ENCODE measurements around the gene FMNL3.
"Not testable (repeated sequence)": the region's sequence is repeated elsewhere in the genome, so short reads cannot be mapped to it uniquely, and the experiment has no call there.

Gene FMNL3

DNA sequence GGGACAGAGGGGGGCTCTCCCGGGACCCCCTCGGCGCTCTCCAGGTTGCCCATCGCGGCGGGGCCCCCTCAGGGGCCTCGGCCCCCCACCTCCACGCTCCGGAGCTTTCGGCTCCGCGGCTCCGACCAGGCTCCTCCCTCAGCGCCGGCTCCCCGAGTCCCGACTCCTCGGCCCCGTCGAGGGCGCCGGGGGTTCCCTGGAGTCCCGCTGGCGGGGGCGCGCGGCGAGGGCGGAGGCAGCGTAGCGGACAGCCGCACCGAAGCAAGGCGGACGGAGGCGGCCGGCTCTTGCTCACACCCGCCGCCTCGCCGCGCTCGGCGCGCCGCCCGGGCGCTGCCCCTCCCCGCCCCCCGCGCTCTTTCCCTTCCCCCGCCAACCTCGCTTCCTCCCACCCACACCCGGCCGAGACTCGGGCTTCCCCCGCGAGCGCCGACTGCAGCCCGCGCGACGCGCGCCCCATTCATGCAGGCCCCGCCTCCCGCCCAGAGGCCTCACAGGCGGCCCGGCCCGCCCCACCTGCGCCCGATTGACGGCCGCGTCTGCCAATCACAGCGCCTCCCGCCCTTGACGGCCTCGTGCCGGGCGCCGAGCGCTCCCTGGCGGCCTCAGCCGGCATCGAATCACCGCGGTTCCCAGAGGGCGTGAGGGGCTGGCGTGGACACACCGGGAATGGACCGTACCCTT, at the start of gene FMNL3:
TSS of gene FMNL3 (minus strand) at position 278 of the 684 bp plus-strand sequence. CDS start at position 53, 225 bp downstream.
- peak; percentile 100 for DNase-seq

- DNase-seq = no peak
These were observed 43.8 kb upstream of the FMNL3 start for GRCh38 chr12:49750996-49751393.

DNA sequence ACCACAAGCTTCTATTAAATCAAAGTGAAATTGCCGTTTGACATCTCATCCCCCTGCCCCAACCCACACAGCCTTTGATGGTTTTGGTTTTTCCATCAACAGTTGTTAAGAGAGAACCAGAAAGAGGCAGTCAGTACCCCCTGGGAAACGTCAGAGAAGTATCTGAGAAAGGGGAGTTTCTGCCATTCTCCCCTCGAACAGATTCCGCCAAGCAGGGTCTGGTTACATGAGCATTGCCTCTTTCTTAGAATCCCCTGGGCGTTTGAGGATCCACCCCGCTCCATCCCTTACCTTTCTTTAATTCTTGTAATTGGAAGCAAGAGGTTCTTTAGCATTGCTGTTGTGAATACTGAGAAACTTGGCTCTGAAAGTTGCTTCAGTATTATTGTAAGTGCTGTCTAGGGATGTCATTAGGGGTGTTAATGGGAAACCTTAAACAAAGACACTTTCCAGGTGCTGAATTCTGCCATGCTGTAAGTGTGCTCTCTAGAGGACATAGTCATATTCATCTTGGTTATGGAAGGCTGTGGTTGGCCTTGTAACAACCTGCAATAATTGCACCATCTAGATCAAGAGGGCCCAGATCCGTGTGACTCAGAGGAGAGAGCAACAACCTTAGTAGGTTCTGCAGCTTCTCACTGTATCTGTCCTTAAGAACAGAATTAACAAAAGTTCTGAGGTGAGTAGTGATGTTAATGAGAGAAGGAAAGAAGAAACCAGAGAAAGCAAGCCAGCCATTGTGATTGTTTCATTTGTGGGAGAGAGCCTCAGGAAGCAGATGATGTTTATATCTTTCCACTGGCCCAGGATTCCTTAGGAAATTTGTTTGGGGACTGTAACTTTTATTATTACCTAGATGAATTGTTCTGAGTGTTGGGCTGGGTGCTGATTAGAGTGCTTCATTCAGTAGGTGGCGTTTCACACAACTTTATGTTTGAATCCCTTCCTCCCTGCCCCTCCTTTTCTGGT, 43.1 kb upstream of the FMNL3 start:
- peak; percentile 75 for DNase-seq

DNA sequence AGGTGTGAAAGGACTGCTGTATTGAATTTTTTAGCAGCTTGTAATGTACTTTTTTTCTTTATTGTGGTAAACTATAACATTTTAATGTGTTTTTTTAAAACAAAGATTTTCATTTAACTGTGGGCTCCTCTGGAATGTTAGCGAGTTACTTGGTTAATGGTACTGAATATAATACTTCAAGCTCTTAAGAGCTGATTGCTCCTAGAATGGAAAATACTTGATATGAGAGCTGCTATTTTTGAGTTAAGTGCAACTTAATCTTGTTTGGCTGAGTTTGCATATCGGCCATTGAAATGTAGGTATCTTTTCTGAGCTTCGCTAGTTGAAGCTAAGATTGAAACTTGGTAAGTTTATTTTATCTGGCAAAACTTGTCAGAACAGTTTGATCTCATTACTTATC, 41.6 kb upstream of the FMNL3 start:
- no peak for DNase-seq

- DNase-seq = no peak
These were observed 41.1 kb upstream of the FMNL3 start for GRCh38 chr12:49748306-49748705.

GRCh38 chr12:49744363-49744885, 37.2 kb upstream of the FMNL3 start:
- no peak for DNase-seq

- peak; percentile 96 for DNase-seq
These were observed 34.8 kb upstream of the FMNL3 start for GRCh38 chr12:49741882-49742620.

- peak; percentile 99 for DNase-seq
These were observed 34.0 kb upstream of the FMNL3 start, which contains the start of gene TMBIM6 for GRCh38 chr12:49740930-49741881. Gene TMBIM6, plus strand, starts transcription at chr12:49741557. Its CDS starts 10,937 bp downstream, at chr12:49752494.

DNA sequence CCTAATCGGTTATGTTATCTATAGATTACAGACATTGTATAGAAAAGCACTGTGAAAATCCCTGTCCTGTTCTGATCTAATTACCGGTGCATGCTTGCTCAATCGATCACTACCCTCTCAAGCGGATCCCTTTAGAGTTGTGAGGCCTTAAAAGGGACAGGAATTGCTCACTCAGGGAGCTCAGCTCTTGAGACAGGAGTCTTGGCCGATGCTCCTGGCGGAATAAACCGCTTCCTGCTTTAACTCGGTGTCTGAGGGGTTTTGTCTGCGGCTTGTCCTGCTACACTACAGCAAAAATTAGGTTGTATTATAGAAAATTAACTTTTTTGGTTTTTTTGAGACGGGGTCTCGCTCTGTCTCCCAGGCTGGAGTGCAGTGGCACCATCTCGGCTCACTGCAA, 33.1 kb upstream of the FMNL3 start:
- DNase-seq = not testable (repeated sequence)

GRCh38 chr12:49738721-49739120, 31.5 kb upstream of the FMNL3 start:
- not testable (repeated sequence) for DNase-seq

DNA sequence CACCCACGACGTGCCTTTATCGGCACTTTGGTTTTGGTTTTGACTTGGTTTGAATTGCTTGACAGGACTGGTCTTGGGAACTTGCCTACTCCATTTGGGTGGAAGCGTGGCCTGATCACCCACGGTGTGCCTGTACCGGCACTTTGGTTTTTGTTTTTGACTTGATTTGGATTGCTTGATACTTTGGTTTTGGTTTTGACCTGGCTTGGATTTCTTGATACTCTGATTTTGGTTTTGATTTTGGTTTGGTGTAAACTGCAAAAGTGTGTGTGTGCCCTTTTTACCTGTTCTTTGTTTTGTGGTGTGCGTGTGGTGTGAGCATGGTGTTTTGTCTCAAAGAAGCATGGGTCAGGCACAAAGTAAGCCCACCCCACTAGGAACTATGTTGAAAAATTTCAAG, 27.7 kb upstream of the FMNL3 start:
- DNase-seq = not testable (repeated sequence)

GRCh38 chr12:49733219-49734017, 26.2 kb upstream of the FMNL3 start:
- DNase-seq = no peak

DNA sequence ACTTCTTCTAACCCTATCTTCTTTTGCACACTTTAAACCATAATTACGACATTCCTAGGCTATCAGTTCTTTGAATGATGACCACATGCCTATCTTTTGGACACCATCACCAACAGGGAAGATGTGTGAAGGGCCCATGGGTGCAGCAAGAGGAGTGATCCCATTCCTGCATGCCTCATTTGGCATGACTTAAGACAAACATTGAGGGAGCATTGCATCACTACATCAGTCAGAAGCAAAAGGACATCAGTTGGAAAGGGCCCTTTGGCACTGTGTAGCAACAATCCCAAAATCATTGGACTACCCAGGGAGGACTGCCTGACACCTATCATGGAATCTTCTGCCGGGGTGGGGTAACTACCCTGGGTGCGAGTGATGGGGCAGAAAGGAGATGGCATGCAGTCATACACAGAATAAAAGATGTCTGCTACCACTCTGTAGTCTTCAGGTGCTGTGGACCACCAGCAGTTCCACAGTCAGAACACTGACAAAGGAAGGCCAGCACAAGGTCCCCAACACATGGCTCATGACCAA, 23.4 kb upstream of the FMNL3 start:
- DNase-seq = no peak

DNA sequence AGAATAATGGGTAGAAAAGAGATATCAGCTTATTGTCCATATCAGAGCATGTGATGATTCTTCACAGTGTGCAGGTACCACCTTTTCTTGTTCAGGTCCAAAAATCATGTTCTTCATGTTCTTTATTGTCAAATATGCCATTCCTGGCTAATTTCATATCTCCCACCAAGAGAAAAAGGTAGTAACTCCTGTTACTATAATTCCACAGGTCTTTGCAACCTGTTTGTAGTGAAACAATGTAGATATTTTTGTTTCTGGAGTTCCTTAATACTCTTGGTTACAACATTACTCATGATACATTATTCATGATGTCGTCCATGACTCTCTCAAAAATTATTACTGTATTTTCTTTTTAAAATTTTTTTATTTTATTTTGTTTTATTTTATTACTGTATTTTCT, 22.8 kb upstream of the FMNL3 start:
- no peak for DNase-seq

DNA sequence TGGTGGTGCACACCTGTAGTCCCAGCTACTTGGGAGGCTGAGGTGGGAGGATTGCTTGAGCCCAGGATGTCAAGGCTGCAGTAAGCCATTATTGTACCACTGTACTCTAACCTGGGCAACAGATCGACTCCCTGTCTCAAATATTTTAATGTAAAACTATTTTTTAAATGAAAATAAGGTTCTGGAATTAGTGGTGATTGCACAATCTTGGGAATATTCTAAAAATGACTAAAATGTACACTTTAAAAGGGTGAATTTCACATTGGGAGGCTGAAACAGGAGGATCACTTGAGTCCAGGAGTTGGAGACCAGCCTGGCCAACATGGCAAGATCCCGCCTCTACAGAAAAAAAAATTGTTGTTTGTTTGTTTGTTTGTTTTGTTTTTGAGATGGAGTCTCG, 21.2 kb upstream of the FMNL3 start:
- DNase-seq = no peak

GRCh38 chr12:49721355-49721754, 14.2 kb upstream of the FMNL3 start:
- not testable (repeated sequence) for DNase-seq

GRCh38 chr12:49720214-49720613, 13.0 kb upstream of the FMNL3 start:
- DNase-seq = no peak

GRCh38 chr12:49717800-49718199, 10.6 kb upstream of the FMNL3 start:
- not testable (repeated sequence) for DNase-seq

DNA sequence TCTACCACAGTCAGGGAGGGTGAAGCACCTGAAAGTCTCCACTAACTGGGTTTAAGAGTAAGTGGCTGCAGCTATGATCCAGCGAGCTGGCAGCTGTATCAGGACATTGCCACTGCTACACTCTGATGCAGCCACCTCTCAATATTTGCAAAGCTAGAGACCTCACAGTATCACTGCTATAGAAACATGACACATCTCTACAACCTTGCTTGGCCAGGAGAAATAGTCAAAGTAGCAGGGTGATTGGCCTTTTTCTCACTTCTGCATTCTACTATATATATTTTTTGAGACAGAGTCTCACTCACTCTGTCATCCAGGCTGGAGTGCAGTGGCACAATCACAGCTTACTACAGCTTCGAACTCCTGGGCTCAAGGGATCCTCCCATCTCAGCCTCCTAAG, 9.3 kb upstream of the FMNL3 start:
- no peak for DNase-seq

DNA sequence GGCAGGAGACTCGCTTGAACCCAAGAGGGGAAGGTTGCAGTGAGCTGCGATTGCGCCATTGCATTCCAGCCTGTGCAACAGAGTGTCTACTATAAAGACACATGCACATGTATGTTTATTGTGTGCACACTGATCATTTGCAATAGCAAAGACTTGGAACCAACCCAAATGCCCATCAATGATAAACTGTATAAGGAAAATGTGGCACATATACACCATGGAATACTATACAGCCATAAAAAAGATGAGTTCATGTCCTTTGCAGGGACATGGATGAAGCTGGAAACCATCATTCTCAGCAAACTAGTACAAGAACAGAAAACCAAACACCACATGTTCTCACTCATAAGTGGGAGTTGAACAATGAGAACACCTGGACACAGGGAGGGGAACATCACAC, 6.7 kb upstream of the FMNL3 start:
- not testable (repeated sequence) for DNase-seq
